Sciatic nerve (tissue), 2 donors: ENCODE data around the gene ILKAP. TPM values are rescaled to one million over a fixed set of nuclear protein-coding genes. Genes with fewer than 3 reads are reported as not detected.

Experiments used
- ATAC-seq: fragments of 200-7000 bp; cut with Tn5 transposase; one replicate; pipeline ENCODE4 v1.9.1; 2020; ENCODE audit warnings: mild to moderate bottlenecking, moderate library complexity
- DNase-seq: peaks from one replicate; pipeline ENCODE4 v3.0.0-alpha.2; 2020; ENCODE audit warnings: low spot score
- intact Hi-C: fragments of 100-400 bp; cut with DNase I; formaldehyde crosslinking; loops from one replicate; pipeline ENCODE4 v1.14.2; 2022
- total RNA-seq: library from RNA; stranded (reverse); fragmentation: NEBNext Ultra II Directional; extraction: Animal tissue kit (Norgen Biotek cat#: 25700); gene quantifications from one replicate; pipeline ENCODE4 v1.2.1, GENCODE V29; 2021
- donor health status: DM: no; HTN: no; CAD: no.
- donor health status: DM: no; HTN: no; CAD: no.

ILKAP gene
- total RNA-seq, 1 donor from 2014 or later, result 61.7 TPM

DNA sequence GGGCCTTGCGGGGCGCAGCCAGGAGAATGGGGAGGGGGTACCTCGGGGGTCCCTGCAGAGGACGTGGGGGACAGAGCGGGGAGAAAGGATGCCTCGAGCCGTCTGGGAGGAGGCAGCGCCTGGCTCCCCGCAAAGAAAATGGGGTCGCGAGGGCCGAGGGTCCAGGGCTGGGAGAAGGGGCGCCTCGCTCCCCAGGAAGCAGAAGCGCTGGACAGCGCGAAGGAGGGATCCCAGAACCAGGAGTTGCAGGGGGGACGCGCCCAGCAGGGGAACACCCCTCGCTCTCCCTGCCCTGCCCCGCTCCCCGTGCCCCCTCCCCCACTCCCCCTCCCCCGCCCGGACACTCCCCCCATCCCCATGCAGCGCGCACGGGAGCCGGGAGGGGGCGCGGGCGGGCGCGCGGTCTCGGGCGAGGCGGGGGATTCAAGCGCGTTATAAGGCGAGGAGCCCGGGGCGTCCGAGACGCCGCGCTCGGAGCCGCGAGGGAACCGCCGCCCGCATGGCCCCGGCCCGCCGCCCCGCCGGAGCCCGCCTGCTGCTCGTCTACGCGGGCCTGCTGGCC is 44.9 kb downstream of the ILKAP start, which contains the start of gene ERFE:
Gene ERFE (plus strand): TSS at position 462 of the 562 bp plus-strand sequence. CDS start 38 bp downstream, at position 500.
- intact Hi-C loops, result no loop called here
- ATAC-seq (peak; percentile 33), DNase-seq (no peak)

DNA sequence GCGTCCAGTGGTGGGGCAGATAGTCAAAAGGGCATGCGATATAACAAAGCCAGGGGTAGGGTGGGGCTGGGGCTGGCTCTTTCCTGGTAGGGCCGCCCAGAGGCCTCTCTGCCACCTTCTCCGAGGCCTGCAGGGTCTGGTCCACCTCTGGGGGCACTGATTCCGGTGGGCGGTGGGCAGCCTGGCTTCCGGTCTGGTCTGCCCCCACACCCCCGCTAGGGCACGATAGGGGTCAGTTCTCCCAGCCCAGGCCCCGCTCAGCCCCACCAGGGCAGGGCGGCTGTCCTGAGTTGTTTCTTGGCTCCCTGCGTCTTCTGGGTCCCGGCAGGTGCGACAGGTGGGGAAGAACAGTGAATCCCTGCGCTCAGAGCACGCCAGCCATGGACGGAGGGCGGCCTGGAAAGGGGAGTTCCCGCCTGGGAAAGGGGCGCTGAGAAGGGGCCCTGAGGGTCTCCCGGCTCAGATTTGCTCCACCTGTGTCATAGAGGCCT is 45.4 kb downstream of the ILKAP start:
- DNase-seq, result no peak
- no peak for ATAC-seq
- intact Hi-C loops, result no loop called here

DNA sequence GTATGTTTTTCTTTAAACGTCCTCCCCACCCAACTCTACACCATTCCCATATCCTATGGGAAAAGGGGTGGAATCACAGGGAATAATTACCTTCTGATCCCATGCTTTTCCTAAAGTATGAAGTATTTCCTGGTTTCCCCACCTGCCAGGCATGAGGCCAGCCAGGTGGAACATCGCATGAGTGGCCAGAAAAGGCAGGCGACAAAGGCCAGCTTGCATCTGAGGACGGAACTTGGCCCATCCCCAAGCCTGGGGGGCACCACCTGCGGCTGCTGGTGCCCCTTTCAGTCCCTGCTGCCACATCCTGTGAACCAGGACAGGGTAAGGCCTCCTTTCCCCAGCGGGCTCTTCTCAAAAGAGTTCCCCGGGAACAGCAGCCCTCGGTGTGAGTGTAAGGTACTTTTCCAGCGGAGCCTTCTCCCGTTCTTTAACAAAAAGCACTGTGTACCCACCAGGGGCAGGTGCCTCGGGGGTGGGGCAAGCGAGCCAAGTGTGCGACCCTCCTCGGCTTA is 45.9 kb downstream of the ILKAP start:
- no peak for DNase-seq

DNA sequence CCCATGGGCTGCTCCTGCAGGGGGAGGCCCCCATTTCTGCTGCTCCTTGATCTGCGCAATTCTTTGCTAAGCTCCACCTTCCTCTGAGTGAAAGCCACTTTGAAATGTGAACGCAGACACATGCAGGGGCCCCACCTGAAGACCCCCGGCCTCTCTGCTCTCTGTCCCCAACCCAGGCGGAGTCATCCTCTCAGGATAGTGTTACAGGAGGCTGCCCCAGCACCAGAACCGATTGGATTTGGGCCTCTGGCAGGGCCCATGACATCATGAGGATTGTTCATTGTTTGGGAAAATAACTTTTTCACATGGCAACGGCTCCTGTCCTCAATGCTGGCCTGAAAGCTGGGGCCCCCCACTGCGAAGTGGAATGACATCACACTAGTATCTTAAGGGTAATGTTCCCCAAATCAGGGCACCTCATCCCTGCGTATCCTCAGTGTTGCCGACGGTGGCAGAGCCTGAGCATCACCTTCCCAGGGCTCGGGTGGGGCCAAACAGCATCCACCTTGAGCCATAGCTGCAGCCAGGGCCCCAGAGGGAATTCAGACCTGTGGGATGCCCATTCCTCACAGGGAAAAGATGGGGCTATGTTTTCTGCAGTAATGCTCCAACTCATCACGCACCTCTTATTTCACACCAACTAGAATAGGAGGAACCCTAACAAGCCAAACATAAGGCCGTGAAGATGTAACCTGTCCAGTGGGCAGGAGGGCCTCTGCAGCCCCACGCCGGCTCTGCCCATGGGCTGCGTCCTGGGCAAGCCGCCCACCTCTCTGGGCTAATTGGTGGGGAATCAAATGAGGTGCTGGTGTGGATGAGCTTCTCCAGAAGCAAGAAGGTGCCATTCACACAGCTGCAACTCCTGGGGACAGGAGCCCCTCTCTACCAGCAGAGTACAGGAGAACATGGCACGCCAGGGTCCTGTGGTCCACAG is 47.5 kb downstream of the ILKAP start:
- intact Hi-C loops, result no loop called here
- no peak for ATAC-seq
- DNase-seq, result no peak

More for the DNA sequence above, 45.9 kb downstream of the ILKAP start:
- intact Hi-C loops, result no loop called here
- no peak for ATAC-seq

DNA sequence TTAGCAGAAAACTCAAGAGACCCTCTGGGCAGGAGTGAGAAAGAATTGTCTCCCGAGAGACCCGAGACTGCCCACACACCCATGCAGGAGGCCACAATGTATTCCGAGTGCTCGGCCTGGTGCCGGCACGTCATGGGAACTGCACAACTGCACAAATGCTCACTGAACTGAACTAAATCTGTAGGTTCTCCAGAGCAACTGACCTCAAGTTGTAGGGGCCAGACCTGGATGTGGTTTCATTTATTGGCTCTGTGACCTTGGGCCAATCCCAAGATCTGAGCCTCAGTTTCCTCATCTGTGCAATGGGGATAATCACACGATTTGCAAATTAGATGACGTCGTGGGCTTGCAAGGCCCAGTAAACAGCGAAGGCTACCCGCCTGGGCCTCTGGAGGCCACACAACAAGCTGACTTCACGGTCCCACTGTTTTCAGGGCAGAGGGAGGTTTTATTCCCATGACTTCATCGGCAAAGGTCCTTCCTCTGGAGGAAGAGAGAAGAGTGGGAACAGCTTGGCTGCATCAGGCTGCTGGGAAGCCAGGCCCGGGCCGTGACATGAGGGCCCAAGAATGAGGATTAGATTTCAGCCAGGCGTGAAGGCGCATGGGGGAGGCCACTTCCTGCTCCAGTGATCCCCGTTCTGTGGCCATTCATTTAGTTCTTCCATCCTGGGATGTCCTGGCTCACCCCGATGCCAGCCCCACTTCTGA is 48.3 kb downstream of the ILKAP start:
- ATAC-seq, result no peak
- DNase-seq, result no peak
- intact Hi-C loops, result no loop called here

DNA sequence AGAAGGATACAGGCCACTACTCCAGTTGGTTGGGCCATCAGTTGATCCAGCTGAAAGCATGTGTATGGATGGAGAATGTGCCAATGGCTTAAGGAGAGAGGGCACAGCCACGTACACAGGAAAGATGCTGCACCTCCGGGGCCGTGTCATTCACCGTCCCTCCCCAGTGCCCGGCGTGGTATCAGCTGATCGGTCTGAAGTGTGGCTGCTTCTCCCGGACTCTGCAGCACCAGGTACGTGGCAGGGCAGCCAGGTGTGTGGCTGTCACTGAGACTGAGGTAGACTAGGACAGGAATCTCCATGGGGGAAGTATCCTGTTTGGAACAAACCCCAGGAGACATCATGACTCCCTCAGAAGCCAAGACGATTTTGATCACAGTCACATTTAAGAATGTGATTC is 48.9 kb downstream of the ILKAP start:
- intact Hi-C loops, result no loop called here

DNA sequence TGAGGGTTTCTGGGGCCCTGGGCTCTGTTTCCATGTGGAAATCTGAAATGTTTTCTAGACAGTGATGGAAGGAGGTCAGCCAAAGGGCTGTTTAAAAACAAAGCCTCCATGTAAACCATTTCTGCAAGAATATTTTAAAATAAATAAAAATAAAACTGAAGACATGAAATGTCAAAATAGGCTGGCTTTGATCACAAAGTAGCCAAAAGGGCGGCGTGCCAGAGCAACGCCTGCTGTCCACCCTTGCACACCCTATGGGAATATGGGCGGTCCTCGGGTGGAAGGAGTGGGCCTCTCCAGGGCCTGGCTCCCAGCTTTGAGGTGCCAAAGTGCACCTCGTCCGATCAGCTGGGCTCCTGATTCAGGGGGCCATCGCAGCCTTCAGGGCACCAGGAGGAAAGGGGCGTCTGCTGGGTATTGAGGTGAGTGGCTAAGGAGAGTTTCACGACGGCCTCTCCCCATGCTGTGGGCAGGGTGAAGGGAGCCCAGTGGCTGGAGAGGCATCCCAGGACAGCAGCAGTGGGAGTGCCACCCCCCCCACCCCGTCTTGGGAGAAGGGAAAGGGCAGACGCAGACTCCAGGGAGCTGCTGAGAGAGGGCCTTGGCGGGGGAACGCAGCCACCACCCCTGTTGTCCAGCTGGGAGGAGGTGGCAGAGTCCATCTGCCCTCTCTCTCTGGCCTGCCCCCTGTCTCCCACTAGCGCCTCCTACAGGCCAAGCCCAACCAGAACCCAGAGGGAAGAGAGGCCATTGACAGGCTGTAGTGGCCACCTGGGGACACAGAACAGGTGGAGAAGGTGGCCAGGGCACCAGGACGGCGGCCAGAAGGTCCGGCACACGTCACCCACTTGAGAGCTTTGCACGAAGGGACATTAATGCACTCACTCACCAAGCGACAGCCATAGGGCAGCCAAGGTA is 50.5 kb downstream of the ILKAP start:
- DNase-seq (no peak), ATAC-seq (no peak)

More for the DNA sequence above, 48.9 kb downstream of the ILKAP start:
- ATAC-seq (no peak), DNase-seq (no peak)

DNA sequence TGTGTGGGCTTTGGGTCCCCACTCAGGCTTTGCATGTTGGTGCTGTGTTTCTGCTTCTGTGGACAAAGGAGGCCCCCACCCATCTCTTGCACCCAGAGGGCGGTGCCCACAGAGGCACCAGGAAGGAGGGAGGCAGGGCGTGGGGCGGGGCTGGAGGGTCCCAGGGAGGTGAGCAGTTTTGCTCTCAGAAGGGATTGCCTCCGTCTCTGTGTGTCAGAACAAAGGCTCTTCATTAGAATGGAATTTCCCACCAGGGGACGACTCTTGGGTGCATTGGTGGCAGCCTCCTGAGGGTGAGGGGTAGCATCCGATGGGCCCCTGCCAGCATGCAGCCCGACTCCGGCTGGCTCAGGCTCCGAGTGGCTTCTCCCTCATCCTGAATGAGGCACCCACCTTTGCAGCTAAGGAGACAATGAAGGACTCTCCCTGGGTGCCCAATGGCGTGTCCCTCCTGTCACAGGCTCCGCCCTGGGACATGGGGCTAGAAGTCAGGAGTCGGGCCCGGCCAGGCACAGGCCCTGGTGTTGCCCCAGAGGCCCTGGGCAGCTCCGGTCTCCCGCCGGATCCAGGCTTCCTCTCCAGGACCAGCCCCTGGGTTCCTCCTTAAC is 51.8 kb downstream of the ILKAP start:
- no peak for ATAC-seq
- intact Hi-C loops, result no loop called here
- DNase-seq, result no peak

More for the DNA sequence above, 50.5 kb downstream of the ILKAP start:
- intact Hi-C loops, result no loop called here

DNA sequence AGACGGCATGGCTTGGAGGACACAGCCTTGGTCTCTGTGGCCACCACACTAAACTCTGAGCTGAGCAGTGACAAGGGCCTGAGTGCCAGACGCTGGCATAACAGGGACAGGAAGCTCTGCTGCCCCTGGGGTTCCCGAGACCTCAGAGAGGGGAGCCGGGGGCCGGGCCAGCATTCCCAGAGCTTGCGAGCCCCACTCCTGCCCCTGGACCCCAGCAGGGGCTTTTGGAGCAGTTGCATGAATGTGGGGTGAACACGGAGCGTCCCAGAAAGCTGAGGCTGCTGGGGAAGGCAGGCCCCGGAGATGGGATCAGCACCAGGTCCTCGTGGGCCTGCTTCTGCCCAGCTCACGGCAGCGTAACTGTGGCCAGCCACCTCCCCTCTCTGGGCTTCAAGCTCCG is 52.3 kb downstream of the ILKAP start:
- intact Hi-C loops, result no loop called here
- ATAC-seq (no peak), DNase-seq (no peak)

DNA sequence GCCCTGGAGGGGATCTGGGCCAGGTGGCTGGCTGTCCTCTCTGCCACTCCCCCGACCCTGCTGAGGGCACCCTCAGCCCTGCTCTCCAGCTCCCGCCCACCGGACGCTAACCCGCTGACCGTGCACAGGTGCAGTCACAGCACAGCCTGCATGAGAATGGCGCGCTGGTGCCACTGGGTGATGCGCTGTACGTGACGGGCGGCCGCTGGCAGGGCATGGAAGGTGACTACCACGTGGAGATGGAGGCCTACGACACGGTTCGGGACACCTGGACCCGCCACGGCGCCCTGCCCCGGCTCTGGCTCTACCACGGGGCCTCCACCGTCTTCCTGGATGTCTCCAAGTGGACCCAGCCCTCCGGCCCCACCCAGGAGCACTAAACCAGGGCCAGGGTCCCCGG is 52.8 kb downstream of the ILKAP start:
- intact Hi-C loops, result no loop called here
- no peak for DNase-seq
- ATAC-seq, result no peak

DNA sequence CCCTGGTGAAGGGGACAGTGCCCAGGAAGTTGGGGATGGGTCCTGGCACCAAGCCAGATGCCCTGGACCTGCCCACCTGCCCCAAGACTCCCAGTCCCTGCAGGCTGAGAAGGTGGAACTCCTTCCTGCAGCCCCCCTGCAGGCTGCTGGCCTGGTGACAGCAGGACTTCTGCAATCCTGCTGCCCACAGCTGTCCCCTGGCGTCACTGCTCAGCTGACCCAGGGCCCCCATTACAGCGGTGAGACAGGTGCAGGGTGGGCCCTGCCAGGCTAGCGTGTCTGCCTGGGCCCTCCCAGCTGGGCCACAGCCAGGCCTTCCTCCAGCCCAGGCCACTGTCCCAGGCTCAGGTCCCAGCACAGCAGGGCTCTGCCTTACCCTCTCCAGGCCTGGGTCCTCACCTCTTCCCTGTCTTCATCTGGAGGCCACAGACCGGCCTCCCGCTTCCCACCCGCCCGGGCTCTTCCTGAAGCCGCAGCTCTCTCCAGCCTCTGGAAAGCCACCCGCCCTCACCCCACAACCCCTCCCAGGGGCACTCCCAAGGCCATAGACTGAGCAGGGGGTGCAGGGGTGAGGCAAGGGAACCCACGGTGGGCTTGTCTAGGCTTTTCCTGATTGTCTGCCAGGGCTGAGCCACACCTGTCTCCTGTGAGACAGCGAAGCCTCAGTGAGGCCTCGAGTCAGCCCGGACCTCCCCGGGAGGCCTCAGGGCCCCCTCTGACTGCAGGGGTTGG is 53.5 kb downstream of the ILKAP start:
- intact Hi-C loops, result no loop called here

DNA sequence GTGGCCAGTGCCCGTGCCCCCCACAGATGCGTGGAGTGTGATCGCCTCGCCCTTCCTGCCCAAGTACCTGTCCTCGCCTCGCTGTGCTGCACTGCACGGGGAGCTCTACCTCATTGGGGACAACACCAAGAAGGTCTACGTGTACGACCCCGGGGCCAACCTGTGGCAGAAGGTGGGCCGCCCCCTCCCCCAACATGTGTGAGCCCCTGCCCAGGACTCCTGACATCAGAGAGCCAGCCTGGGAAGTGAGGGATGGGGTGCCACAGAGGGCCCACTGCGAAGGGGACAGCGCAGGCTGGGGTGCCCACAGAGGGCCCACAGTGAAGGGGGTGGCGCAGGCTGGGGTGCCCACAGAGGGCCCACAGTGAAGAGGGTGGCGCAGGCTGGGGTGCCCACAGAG is 54.5 kb downstream of the ILKAP start:
- DNase-seq, result no peak
- intact Hi-C loops, result no loop called here
- no peak for ATAC-seq

More for the DNA sequence above, 53.5 kb downstream of the ILKAP start:
- ATAC-seq (no peak), DNase-seq (no peak)

DNA sequence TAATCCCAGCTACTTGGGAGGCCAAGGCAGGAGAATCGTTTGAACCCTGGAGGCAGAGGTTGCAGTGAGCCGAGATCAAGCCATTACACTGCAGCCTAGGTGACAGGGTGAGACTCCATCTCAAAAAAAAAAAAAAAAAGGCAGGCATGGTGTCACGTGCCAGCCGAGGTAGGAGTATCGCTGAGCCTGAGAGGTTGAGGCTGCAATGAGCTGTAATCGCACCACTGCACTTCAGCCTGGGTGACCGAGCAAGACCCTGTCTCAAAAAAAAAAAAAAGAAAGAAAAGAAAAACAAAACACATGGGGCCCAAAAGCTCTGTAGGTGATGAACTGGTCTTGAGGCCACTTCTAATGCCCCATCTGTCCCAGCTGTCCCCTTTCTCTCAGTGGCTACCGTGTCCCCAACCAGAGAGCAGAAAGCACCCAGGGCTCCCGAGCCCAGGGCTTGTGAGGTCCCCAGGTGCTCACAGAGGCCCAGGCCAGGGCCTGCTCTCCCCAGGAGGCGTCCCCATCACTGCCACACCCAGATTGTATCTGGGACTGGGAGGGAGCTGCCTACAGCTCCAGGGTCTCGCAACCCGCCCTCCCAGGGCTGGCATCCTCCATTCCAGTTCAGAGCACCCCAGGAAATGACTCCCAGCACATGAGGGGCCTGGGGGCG is 56.5 kb downstream of the ILKAP start:
- intact Hi-C loops, result no loop called here
- ATAC-seq, result no peak
- no peak for DNase-seq

DNA sequence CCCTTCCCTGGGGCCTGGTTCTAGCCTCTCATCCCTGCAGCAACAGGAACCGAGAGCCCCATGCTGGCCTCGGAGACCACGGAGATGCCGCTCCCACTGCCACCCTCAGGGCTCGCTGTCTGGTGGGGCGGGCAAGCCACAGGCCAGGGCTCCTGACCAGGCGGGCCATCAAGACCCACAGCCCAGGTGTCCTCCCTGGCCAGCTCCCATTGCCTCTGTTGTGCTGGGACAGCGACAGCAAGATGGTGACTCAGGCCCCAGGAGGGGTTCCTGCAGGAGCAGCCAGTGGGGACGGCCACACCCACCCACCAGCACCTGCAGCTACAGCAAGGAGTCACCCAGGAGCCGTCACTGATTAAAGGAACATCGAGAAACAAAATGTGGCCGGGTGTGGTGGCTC is 57.6 kb downstream of the ILKAP start:
- intact Hi-C loops, result no loop called here
- DNase-seq, result no peak
- no peak for ATAC-seq

DNA sequence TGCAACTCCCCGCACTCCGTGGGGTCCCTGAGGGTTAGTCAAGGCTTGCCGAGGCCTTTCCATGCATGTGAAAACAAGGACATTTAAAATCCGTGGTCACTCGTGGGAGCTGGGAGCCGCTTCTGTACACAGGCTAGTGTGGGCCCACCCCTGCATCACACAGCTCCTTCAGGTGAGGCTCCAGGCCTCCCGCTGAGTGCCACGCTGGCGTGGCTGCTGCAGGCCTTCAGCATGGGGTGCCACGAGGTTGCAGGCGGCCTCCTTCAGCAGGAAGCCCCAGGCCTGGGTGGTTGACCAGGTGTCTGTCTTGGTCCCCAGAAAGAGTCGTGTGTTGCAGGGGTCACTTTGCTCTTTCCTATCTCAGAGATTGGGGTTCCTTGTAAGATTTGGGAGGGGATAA is 58.4 kb downstream of the ILKAP start:
- DNase-seq (no peak), ATAC-seq (no peak)
- intact Hi-C loops, result no loop called here

DNA sequence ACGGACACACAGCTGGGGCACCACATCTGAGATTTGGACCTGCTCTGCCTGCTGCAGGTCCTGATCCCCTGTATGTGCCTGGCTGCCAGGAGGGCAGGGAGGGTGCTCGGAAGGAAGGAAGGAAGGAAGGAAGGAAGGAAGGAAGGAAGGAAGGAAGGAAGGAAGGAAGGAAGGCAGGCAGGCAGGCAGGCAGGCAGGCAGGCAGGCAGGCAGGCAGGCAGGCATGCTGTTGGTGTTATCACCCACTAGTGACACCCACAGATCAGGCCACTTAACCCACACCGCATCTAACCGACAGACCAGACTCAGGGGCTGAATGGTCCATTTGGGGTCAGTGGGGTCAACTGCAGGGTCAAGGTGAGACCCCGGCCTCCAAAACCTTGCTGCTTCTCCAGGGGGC is 59.2 kb downstream of the ILKAP start:
- ATAC-seq (no peak), DNase-seq (no peak)
- intact Hi-C loops, result no loop called here
